Gastrocnemius medialis (tissue), 4 donors: ENCODE measurements around the gene PDE4B.

Experiments
- CTCF ChIP-seq, 5 experiments: fragments of 450-650 bp in 3 of 5; fragments of 200-600 bp in 2 of 5; sonication (generic) in 2 of 5; IDR thresholded peaks in 4 of 5; conservative IDR thresholded peaks in 1 of 5; 1 replicate in 4 of 5; 2 replicates in 1 of 5; pipeline ENCODE4 v1.5.1; 2016 to 2019; ENCODE audit warnings: antibody characterized with exemption in 5 of 5, mild to moderate bottlenecking in 3 of 5, moderate library complexity in 3 of 5
- POLR2A ChIP-seq, 2 donors: fragments of 450-650 bp; IDR thresholded peaks; one replicate each; pipeline ENCODE4 v1.6.1; 2017; ENCODE audit warnings: antibody characterized with exemption in 2 of 2, mild to moderate bottlenecking in 2 of 2, moderate library complexity in 2 of 2

- TF ChIP-seq CTCF (IDR thresholded peaks at IDR 0.05 in 4 of 5, conservative IDR thresholded peaks at IDR 0.05 in 1 of 5) (no peak), POLR2A (IDR thresholded peaks at IDR 0.05) (no peak)
These were observed 347.4 kb downstream of the PDE4B start for GRCh38 chr1:66140072-66140471.
